GM12801 (cell line): Measurements from ENCODE around the gene NEUROD2.

ENCODE experiments used
- CTCF ChIP-seq: IDR thresholded peaks from one replicate; pipeline ENCODE4 v1.5.1; 2011; ENCODE audit warnings: control low read depth; ENCODE audit not compliant: insufficient read length; ENCODE audit errors: extremely low read depth

The NEUROD2 gene

GRCh38 chr17:39607851-39608130, at the start of gene NEUROD2:
Gene NEUROD2 (minus strand): TSS chr17:39607920. CDS start chr17:39606599, 1,321 bp downstream.
- no peak for TF ChIP-seq CTCF

- TF ChIP-seq CTCF = no peak
Observed at GRCh38 chr17:39655105-39655504, 47.4 kb upstream of the NEUROD2 start.

GRCh38 chr17:39653662-39654331, 46.1 kb upstream of the NEUROD2 start:
- TF ChIP-seq CTCF = no peak

GRCh38 chr17:39653316-39653661, 45.6 kb upstream of the NEUROD2 start:
- no peak for TF ChIP-seq CTCF

- no peak for TF ChIP-seq CTCF
Observed at GRCh38 chr17:39652587-39653315, 45.0 kb upstream of the NEUROD2 start.

- no peak for TF ChIP-seq CTCF
Observed at GRCh38 chr17:39651923-39652586, 44.3 kb upstream of the NEUROD2 start.

GRCh38 chr17:39650121-39650579, 42.4 kb upstream of the NEUROD2 start:
- TF ChIP-seq CTCF = no peak
